NCI-H146 treated with DMSO at 0.1 percent for 48 hours (cell line): ENCODE data around the gene GCKR.

ENCODE experiments used
- DNase-seq: peaks from one replicate; lab custom pipeline; 2025; ENCODE audit not compliant: unreplicated experiment; lab: John Stamatoyannopoulos, UW

GCKR gene

GRCh38 chr2:27572439-27572838 is 75.8 kb downstream of the GCKR start:
- DNase-seq, result no peak

GRCh38 chr2:27572998-27573429 is 76.4 kb downstream of the GCKR start:
- DNase-seq, result no peak
